GM18873 (cell line): ENCODE results near the gene GSG1L.

Source experiments
- ATAC-seq: cut with Tn5 transposase; IDR thresholded peaks from one replicate; pipeline ENCODE4 v1.9.1; 2021; ENCODE audit warnings: mild to moderate bottlenecking, moderate library complexity, moderate number of reproducible peaks; ENCODE audit not compliant: unreplicated experiment, low FRiP score

Gene GSG1L

GRCh38 chr16:27803775-27804549 lies 259.6 kb downstream of the GSG1L start:
- no peak for ATAC-seq

- ATAC-seq, result no peak
These were observed 260.7 kb downstream of the GSG1L start for GRCh38 chr16:27802664-27803439.

GRCh38 chr16:27801289-27801945 lies 262.1 kb downstream of the GSG1L start:
- no peak for ATAC-seq

GRCh38 chr16:27800817-27801216 lies 262.7 kb downstream of the GSG1L start:
- ATAC-seq, result no peak

- no peak for ATAC-seq
These were observed 263.6 kb downstream of the GSG1L start for GRCh38 chr16:27799896-27800295.

GRCh38 chr16:27798241-27798640 lies 265.3 kb downstream of the GSG1L start:
- no peak for ATAC-seq

- ATAC-seq, result no peak
These were observed 267.4 kb downstream of the GSG1L start for GRCh38 chr16:27795992-27796614.

GRCh38 chr16:27793249-27793622 lies 270.3 kb downstream of the GSG1L start:
- ATAC-seq, result no peak

- no peak for ATAC-seq
These were observed 270.8 kb downstream of the GSG1L start for GRCh38 chr16:27792486-27793248.

- ATAC-seq, result no peak
These were observed 272.2 kb downstream of the GSG1L start for GRCh38 chr16:27791404-27791719.

GRCh38 chr16:27790546-27791403 lies 272.7 kb downstream of the GSG1L start:
- ATAC-seq, result no peak

- ATAC-seq, result no peak
These were observed 273.8 kb downstream of the GSG1L start for GRCh38 chr16:27789595-27790241.

GRCh38 chr16:27789150-27789549 lies 274.4 kb downstream of the GSG1L start:
- ATAC-seq, result no peak

GRCh38 chr16:27787665-27788064 lies 275.8 kb downstream of the GSG1L start:
- no peak for ATAC-seq

- ATAC-seq, result no peak
These were observed 276.4 kb downstream of the GSG1L start for GRCh38 chr16:27786923-27787625.

GRCh38 chr16:27786221-27786922 lies 277.1 kb downstream of the GSG1L start:
- no peak for ATAC-seq

- ATAC-seq, result no peak
These were observed 278.2 kb downstream of the GSG1L start for GRCh38 chr16:27785307-27785678.
